HEK293 (cell line): ENCODE measurements around the gene SLC22A4.

ENCODE experiments used
- BCL11B ChIP-seq: fragments of 450-650 bp; formaldehyde crosslinking; IDR thresholded peaks from 2 replicates; pipeline ENCODE4 v1.5.1; 2016; ENCODE audit warnings: low read depth, missing biosample characterization, missing genetic modification characterization
- GLIS2 ChIP-seq: fragments of 450-650 bp; formaldehyde crosslinking; IDR thresholded peaks from 2 replicates; pipeline ENCODE4 v1.5.1; 2016; ENCODE audit warnings: missing biosample characterization, missing genetic modification characterization
- KLF7 ChIP-seq: fragments of 450-650 bp; formaldehyde crosslinking; IDR thresholded peaks from 2 replicates; pipeline ENCODE4 v1.5.1; 2016; ENCODE audit warnings: missing biosample characterization, missing genetic modification characterization, borderline replicate concordance
- RBAK ChIP-seq: fragments of 450-650 bp; formaldehyde crosslinking; IDR thresholded peaks from 2 replicates; pipeline ENCODE4 v1.5.1; 2016; ENCODE audit warnings: missing biosample characterization, missing genetic modification characterization
- SCRT2 ChIP-seq: fragments of 450-650 bp; formaldehyde crosslinking; IDR thresholded peaks from 2 replicates; pipeline ENCODE4 v1.5.1; 2016; ENCODE audit warnings: missing biosample characterization, missing genetic modification characterization
- SP2 ChIP-seq: fragments of 450-650 bp; formaldehyde crosslinking; IDR thresholded peaks from 2 replicates; pipeline ENCODE4 v1.5.1; 2016; ENCODE audit warnings: missing biosample characterization, missing genetic modification characterization
- SP3 ChIP-seq: fragments of 450-650 bp; formaldehyde crosslinking; IDR thresholded peaks from 2 replicates; pipeline ENCODE4 v1.5.1; 2016; ENCODE audit warnings: missing biosample characterization, missing genetic modification characterization
- WT1 ChIP-seq: fragments of 450-650 bp; formaldehyde crosslinking; IDR thresholded peaks from 2 replicates; pipeline ENCODE4 v1.5.1; 2016; ENCODE audit warnings: missing biosample characterization, missing genetic modification characterization
- ZBTB1 ChIP-seq: fragments of 450-650 bp; formaldehyde crosslinking; IDR thresholded peaks from 2 replicates; pipeline ENCODE4 v1.5.1; 2016; ENCODE audit warnings: missing biosample characterization, missing genetic modification characterization
- ZBTB7A ChIP-seq: fragments of 450-650 bp; formaldehyde crosslinking; IDR thresholded peaks from 2 replicates; pipeline ENCODE4 v1.5.1; 2016; ENCODE audit warnings: low read depth, missing biosample characterization, missing genetic modification characterization
- ZFHX2 ChIP-seq: fragments of 450-650 bp; formaldehyde crosslinking; conservative IDR thresholded peaks from 2 replicates; pipeline ENCODE4 v1.5.1; 2016; ENCODE audit warnings: missing biosample characterization, missing genetic modification characterization
- ZFP37 ChIP-seq: fragments of 450-650 bp; formaldehyde crosslinking; IDR thresholded peaks from 2 replicates; pipeline ENCODE4 v1.5.1; 2016; ENCODE audit warnings: missing biosample characterization, missing genetic modification characterization
- ZFP69B ChIP-seq: fragments of 450-650 bp; formaldehyde crosslinking; IDR thresholded peaks from 2 replicates; pipeline ENCODE4 v1.5.1; 2016; ENCODE audit warnings: missing biosample characterization, missing genetic modification characterization
- ZNF114 ChIP-seq: fragments of 450-650 bp; formaldehyde crosslinking; IDR thresholded peaks from 2 replicates; pipeline ENCODE4 v1.5.0; 2017; ENCODE audit warnings: missing biosample characterization, missing genetic modification characterization
- ZNF202 ChIP-seq: fragments of 450-650 bp; formaldehyde crosslinking; IDR thresholded peaks from 2 replicates; pipeline ENCODE4 v1.5.1; 2016; ENCODE audit warnings: missing biosample characterization, missing genetic modification characterization, borderline replicate concordance
- ZNF221 ChIP-seq: fragments of 450-650 bp; formaldehyde crosslinking; IDR thresholded peaks from 2 replicates; pipeline ENCODE4 v1.5.1; 2017; ENCODE audit warnings: missing biosample characterization, missing genetic modification characterization, borderline replicate concordance
- ZNF335 ChIP-seq: fragments of 450-650 bp; formaldehyde crosslinking; conservative IDR thresholded peaks from 2 replicates; pipeline ENCODE4 v1.5.1; 2016; ENCODE audit warnings: missing biosample characterization, missing genetic modification characterization
- ZNF37A ChIP-seq: fragments of 450-650 bp; IDR thresholded peaks from 2 replicates; pipeline ENCODE4 v1.5.1; 2018; ENCODE audit warnings: missing biosample characterization, missing genetic modification characterization
- ZNF391 ChIP-seq: fragments of 450-650 bp; formaldehyde crosslinking; IDR thresholded peaks from 2 replicates; pipeline ENCODE4 v1.5.1; 2016; ENCODE audit warnings: low read depth, missing biosample characterization, missing genetic modification characterization, borderline replicate concordance
- ZNF423 ChIP-seq: fragments of 450-650 bp; formaldehyde crosslinking; IDR thresholded peaks from 2 replicates; pipeline ENCODE4 v1.5.1; 2016; ENCODE audit warnings: missing biosample characterization, missing genetic modification characterization
- ZNF510 ChIP-seq: fragments of 450-650 bp; formaldehyde crosslinking; IDR thresholded peaks from 2 replicates; pipeline ENCODE4 v1.5.1; 2018; ENCODE audit warnings: mild to moderate bottlenecking, missing genetic modification characterization, missing biosample characterization; ENCODE audit not compliant: insufficient replicate concordance
- ZNF544 ChIP-seq: fragments of 450-650 bp; formaldehyde crosslinking; IDR thresholded peaks from 2 replicates; pipeline ENCODE4 v1.5.0; 2017; ENCODE audit warnings: missing biosample characterization, missing genetic modification characterization
- ZNF560 ChIP-seq: fragments of 450-650 bp; formaldehyde crosslinking; IDR thresholded peaks from 2 replicates; pipeline ENCODE4 v1.5.1; 2017; ENCODE audit warnings: missing biosample characterization, missing genetic modification characterization, borderline replicate concordance
- ZNF585B ChIP-seq: fragments of 450-650 bp; formaldehyde crosslinking; IDR thresholded peaks from 2 replicates; pipeline ENCODE4 v1.5.1; 2016; ENCODE audit warnings: missing biosample characterization, missing genetic modification characterization
- ZNF624 ChIP-seq: fragments of 450-650 bp; formaldehyde crosslinking; IDR thresholded peaks from 2 replicates; pipeline ENCODE4 v1.5.1; 2017; ENCODE audit warnings: missing biosample characterization, missing genetic modification characterization
- ZNF639 ChIP-seq: fragments of 450-650 bp; formaldehyde crosslinking; IDR thresholded peaks from 2 replicates; pipeline ENCODE4 v1.5.1; 2016; ENCODE audit warnings: missing biosample characterization, missing genetic modification characterization
- ZNF654 ChIP-seq: fragments of 450-650 bp; formaldehyde crosslinking; IDR thresholded peaks from 2 replicates; pipeline ENCODE4 v1.5.1; 2016; ENCODE audit warnings: low read depth, missing biosample characterization, missing genetic modification characterization
- ZNF677 ChIP-seq: fragments of 450-650 bp; IDR thresholded peaks from 2 replicates; pipeline ENCODE4 v1.5.0; 2018; ENCODE audit warnings: missing biosample characterization, mild to moderate bottlenecking, missing genetic modification characterization, moderate library complexity
- ZNF747 ChIP-seq: fragments of 450-650 bp; formaldehyde crosslinking; IDR thresholded peaks from 2 replicates; pipeline ENCODE4 v1.5.1; 2016; ENCODE audit warnings: missing biosample characterization, missing genetic modification characterization
- ZNF776 ChIP-seq: fragments of 450-650 bp; formaldehyde crosslinking; IDR thresholded peaks from 2 replicates; pipeline ENCODE4 v1.5.0; 2017; ENCODE audit warnings: missing biosample characterization, missing genetic modification characterization, borderline replicate concordance
- ZNF785 ChIP-seq: fragments of 450-650 bp; formaldehyde crosslinking; IDR thresholded peaks from 2 replicates; pipeline ENCODE4 v1.5.1; 2016; ENCODE audit warnings: missing biosample characterization, missing genetic modification characterization
- ZSCAN30 ChIP-seq: fragments of 450-650 bp; IDR thresholded peaks from 2 replicates; pipeline ENCODE4 v1.5.1; 2018; ENCODE audit warnings: missing biosample characterization, mild to moderate bottlenecking, missing genetic modification characterization, moderate library complexity
- TF ChIP-seq, protein P1 (sequence below): fragments of 450-650 bp; formaldehyde crosslinking; IDR thresholded peaks from 2 replicates; pipeline ENCODE4 v1.5.1; 2016; ENCODE audit warnings: missing biosample characterization, missing genetic modification characterization
- TF ChIP-seq, protein P2 (sequence below): fragments of 450-650 bp; formaldehyde crosslinking; IDR thresholded peaks from 2 replicates; pipeline ENCODE4 v1.5.1; 2016; ENCODE audit warnings: missing biosample characterization, missing genetic modification characterization
- TF ChIP-seq, protein P3 (sequence below): fragments of 450-650 bp; IDR thresholded peaks from 2 replicates; pipeline ENCODE4 v1.5.1; 2018; ENCODE audit warnings: missing biosample characterization, mild to moderate bottlenecking, missing genetic modification characterization

The SLC22A4 gene

DNA sequence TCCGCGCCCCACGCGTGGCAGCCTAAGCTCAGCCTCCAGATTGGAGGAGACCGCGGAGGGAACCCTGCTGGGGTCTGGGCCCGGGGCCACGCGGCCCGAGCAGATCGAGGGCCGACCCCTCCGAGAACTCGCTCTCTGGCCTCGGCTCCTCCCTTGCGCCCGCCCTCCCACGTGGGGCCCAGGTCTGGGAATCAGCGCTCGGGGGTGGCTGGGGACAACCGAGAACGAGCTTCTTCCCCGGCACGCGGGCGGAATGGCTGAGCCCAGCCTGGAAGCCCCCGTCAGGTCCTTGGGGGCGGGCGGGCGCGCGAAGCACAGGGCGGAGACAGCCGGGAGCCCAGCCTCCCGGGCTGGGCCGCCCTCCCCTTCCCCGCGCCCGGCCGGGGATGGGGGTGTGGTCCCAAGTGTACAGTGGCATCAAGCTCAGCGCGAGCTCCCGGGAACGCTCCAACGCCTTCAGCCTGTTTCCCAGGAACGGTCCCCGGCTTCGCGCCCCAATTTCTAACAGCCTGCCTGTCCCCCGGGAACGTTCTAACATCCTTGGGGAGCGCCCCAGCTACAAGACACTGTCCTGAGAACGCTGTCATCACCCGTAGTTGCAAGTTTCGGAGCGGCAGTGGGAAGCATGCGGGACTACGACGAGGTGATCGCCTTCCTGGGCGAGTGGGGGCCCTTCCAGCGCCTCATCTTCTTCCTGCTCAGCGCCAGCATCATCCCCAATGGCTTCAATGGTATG is at the start of gene SLC22A4 (continued):
- TF ChIP-seq, protein P1, sequence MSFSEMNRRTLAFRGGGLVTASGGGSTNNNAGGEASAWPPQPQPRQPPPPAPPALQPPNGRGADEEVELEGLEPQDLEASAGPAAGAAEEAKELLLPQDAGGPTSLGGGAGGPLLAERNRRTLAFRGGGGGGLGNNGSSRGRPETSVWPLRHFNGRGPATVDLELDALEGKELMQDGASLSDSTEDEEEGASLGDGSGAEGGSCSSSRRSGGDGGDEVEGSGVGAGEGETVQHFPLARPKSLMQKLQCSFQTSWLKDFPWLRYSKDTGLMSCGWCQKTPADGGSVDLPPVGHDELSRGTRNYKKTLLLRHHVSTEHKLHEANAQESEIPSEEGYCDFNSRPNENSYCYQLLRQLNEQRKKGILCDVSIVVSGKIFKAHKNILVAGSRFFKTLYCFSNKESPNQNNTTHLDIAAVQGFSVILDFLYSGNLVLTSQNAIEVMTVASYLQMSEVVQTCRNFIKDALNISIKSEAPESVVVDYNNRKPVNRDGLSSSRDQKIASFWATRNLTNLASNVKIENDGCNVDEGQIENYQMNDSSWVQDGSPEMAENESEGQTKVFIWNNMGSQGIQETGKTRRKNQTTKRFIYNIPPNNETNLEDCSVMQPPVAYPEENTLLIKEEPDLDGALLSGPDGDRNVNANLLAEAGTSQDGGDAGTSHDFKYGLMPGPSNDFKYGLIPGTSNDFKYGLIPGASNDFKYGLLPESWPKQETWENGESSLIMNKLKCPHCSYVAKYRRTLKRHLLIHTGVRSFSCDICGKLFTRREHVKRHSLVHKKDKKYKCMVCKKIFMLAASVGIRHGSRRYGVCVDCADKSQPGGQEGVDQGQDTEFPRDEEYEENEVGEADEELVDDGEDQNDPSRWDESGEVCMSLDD (tag by site-specific recombination) = no peak; the same call in 1 of the 2 replicates
- no peak; the same call in 1 of the 2 replicates for TF ChIP-seq ZFP37
- TF ChIP-seq WT1 (tag by site-specific recombination) = no peak
- no peak for TF ChIP-seq ZBTB1
- no peak for TF ChIP-seq ZNF335 (tag by site-specific recombination)
- no peak for TF ChIP-seq ZNF624
- no peak for TF ChIP-seq ZNF585B
- no peak for TF ChIP-seq BCL11B
- TF ChIP-seq RBAK (tag by site-specific recombination) = no peak
- TF ChIP-seq ZNF747 (tag by site-specific recombination) = no peak
- peak; percentile 88 for TF ChIP-seq GLIS2 (tag by site-specific recombination)
- no peak for TF ChIP-seq SCRT2 (tag by site-specific recombination)
- TF ChIP-seq SP2 (tag by site-specific recombination) = peak; percentile 88
- TF ChIP-seq ZNF677 (tag by site-specific recombination) = no peak
- no peak for TF ChIP-seq ZNF785 (tag by site-specific recombination)
- TF ChIP-seq ZNF202 (tag by site-specific recombination) = no peak
- TF ChIP-seq ZNF510 (tag by site-specific recombination) = no peak
- peak; percentile 5; the same call in 1 of the 2 replicates for TF ChIP-seq ZFHX2
- no peak for TF ChIP-seq ZNF544 (tag by site-specific recombination)
- no peak for TF ChIP-seq ZNF391 (tag by site-specific recombination)
- TF ChIP-seq, protein P2, sequence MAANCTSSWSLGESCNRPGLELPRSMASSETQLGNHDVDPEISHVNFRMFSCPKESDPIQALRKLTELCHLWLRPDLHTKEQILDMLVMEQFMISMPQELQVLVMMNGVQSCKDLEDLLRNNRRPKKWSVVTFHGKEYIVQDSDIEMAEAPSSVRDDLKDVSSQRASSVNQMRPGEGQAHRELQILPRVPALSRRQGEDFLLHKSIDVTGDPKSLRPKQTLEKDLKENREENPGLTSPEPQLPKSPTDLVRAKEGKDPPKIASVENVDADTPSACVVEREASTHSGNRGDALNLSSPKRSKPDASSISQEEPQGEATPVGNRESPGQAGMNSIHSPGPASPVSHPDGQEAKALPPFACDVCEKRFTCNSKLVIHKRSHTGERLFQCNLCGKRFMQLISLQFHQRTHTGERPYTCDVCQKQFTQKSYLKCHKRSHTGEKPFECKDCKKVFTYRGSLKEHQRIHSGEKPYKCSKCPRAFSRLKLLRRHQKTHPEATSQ = no peak
- no peak for TF ChIP-seq ZNF221
- no peak for TF ChIP-seq ZNF560 (tag by site-specific recombination)
- peak; percentile 93 for TF ChIP-seq SP3 (tag by site-specific recombination)
- no peak for TF ChIP-seq ZNF654 (tag by site-specific recombination)
- TF ChIP-seq ZNF639 (tag by site-specific recombination) = no peak
- peak; percentile 75 for TF ChIP-seq ZSCAN30 (tag by site-specific recombination)
- TF ChIP-seq ZNF776 (tag by site-specific recombination) = no peak
- TF ChIP-seq ZNF114 (tag by site-specific recombination) = no peak
- no peak for TF ChIP-seq ZNF37A
- peak; percentile 31; the same call in 1 of the 2 replicates for TF ChIP-seq KLF7 (tag by site-specific recombination)
- no peak for TF ChIP-seq ZNF423
- 0 out of 2 replicates have a peak, but pooled peaks have one; percentile 11 for TF ChIP-seq ZBTB7A (tag by site-specific recombination)
- peak; percentile 66 for TF ChIP-seq ZFP69B (tag by site-specific recombination)
- TF ChIP-seq, protein P3, sequence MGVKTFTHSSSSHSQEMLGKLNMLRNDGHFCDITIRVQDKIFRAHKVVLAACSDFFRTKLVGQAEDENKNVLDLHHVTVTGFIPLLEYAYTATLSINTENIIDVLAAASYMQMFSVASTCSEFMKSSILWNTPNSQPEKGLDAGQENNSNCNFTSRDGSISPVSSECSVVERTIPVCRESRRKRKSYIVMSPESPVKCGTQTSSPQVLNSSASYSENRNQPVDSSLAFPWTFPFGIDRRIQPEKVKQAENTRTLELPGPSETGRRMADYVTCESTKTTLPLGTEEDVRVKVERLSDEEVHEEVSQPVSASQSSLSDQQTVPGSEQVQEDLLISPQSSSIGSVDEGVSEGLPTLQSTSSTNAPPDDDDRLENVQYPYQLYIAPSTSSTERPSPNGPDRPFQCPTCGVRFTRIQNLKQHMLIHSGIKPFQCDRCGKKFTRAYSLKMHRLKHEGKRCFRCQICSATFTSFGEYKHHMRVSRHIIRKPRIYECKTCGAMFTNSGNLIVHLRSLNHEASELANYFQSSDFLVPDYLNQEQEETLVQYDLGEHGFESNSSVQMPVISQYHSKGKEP (tag by site-specific recombination) = no peak; the same call in 1 of the 2 replicates
